Posterior vena cava (tissue), 2 donors: ENCODE results near the gene AP3D1. TPM values are rescaled to one million over a fixed set of nuclear protein-coding genes. Genes with fewer than 3 reads are reported as not detected.
"Not testable (repeated sequence)": the region's sequence is repeated elsewhere in the genome, so short reads cannot be mapped to it uniquely, and the experiment has no call there.

Experiments used
- DNase-seq: peaks from one replicate; pipeline ENCODE4 v3.0.0-alpha.2; 2020; ENCODE audit warnings: low spot score
- intact Hi-C, 2 donors: fragments of 100-400 bp; cut with DNase I; formaldehyde crosslinking; loops; one replicate each; pipeline versions ENCODE4 v1.14.1 to v1.14.2; 2022 to 2023
- long read RNA-seq, 2 donors: library from polyadenylated mRNA; unstranded; transcript quantifications; one replicate each; pipeline ENCODE4 v2.0.0, GENCODE V29; 2020 to 2021
- total RNA-seq, 2 donors: library from RNA; stranded (reverse); fragmentation: NEBNext Ultra II Directional; extraction: Animal tissue kit (Norgen Biotek cat#: 25700); gene quantifications; one replicate each; pipeline ENCODE4 v1.2.1, GENCODE V29; 2021
- donor health status: DM: yes; HTN: yes; CAD: no.
- donor health status: DM: yes; HTN: yes; CAD: no.

The AP3D1 gene
- 10 to 100 TPM; 73.9 to 93.3 TPM for total RNA-seq
- long read RNA-seq, donor 1, transcript AP3D1-206 (6 exons, 3,357 nt), result major isoform, 10 of 76 reads
- long read RNA-seq, donor 1, partial matches to known transcripts, result 48 of 76 reads
- long read RNA-seq, donor 1, other reads (novel, unspliced or antisense), result 16 of 76 reads
- long read RNA-seq, donor 2, transcript AP3D1-206 (6 exons, 3,357 nt), result major isoform, 72 of 196 reads
- long read RNA-seq, donor 2, partial matches to known transcripts, result 105 of 196 reads
- long read RNA-seq, donor 2, other reads (novel, unspliced or antisense), result 15 of 196 reads

- DNase-seq, result peak; percentile 100
- intact Hi-C loops, result loop anchor here (5.0 to 10.0 kb wide), 3 partner anchors 83 to 243 kb away; partner anchors contain the start of genes PLEKHJ1 (in 1 of the 2) and SF3A2 (in 1 of the 2)
Observed at GRCh38 chr19:2151339-2152229, at the start of gene AP3D1. Gene AP3D1 (minus strand): TSS chr19:2151566. CDS start chr19:2151334, 232 bp downstream.

DNA sequence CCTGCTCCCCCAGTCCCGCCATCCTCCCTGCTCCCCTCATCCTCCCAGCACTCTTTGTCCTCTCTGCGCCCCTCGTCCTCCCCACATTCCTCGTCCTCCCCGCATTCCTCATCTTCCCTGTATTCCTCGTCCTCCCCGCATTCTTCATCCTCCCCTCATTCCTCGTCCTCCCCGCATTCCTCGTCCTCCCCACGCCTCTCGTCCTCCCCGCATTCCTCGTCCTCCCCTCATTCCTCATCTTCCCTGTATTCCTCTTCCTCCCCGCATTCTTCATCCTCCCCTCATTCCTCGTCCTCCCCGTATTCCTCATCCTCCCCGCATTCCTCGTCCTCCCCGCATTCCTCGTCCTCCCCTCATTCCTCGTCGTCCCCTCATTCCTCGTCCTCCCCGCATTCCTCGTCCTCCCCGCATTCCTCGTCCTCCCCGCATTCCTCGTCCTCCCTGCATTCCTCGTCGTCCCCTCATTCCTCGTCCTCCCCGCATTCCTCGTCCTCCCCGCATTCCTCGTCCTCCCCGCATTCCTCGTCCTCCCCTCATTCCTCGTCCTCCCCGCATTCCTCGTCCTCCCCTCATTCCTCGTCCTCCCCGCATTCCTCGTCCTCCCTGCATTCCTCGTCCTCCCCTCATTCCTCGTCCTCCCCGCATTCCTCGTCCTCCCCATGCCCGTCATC is 49.4 kb upstream of the AP3D1 start:
- DNase-seq, intact Hi-C loops: not testable (repeated sequence)

DNA sequence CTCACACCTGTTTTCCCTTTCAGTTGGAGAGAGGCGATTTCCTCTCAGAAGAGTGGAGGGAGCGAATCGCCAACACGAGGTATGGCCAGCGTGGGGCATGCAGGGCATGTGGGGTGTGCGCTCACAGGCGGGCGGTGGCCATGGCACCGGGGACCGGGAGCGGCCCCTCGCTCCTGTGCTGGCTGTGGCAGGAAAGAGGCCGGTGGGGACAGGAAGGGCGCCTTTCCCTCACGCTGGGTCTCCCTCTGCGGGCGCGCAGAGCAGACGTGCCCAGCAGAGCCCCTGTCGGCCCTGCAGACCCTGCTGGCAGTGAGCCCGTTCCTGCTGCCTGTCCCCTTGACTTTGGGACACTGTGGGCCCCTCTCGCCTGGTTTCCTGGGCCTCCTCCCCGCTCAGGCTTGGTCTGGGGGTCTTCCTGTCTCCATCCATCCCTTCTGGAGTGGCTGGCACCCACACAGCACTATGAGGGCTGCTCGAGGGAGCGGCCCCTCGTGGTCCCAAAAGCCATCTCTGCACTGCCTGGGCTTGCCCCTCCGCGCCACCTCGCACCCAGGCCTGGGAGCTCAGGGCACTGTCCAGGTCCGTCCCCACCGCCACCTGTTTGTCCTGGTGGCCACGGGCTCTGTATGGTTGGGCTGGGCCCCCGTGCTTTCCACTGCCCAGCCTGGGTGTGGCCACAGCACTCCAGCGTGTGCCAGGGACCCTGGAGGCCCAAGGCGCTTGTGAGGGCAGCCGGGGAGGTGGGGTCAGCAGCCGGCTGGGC is 48.7 kb upstream of the AP3D1 start:
- DNase-seq, result no peak
- intact Hi-C loops, result no loop called here

DNA sequence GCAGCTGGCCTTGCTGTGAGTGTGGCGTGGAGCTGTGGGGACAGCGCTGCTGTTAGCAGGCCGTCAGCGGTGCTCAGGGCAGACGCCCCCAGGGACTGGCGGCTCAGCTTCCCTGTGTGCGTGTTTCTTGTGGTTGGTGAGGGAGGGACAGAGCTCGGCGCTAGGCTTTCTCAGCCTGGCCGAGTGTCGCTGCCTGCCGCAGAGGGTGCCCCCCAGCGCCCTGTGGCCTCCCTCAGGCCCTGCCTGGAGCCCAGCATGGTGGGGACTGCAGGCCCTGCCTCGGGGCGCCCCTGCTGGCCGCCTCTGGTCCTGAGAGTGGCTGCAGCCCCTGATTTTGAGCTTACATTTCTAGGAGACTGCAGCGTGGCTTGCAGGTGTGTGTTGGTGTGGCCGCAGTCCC is 47.8 kb upstream of the AP3D1 start:
- intact Hi-C loops, result no loop called here
- DNase-seq, result no peak

- intact Hi-C loops, result no loop called here
- no peak for DNase-seq
Observed at GRCh38 chr19:2198317-2198716, 47.0 kb upstream of the AP3D1 start.

DNA sequence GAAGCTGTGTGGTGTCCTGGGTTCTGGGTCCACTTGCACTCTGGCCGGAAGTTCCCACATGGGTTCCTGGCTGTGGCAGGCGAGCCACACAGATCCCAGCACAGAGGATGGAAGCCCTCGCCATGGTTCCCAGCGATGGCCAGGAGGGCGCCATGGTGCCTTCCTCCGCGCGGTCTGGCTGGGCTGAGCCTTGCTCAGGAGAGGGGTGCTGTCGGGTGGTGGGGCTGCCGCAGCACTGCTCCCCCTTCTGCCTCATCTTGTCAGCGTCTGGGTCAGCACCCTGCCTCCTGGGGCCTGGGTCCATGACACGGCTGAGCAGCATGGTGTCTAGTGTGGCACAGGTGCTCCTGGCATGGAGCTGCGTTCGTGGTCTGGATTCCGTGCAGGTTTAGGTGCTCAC is 45.9 kb upstream of the AP3D1 start:
- intact Hi-C loops, result no loop called here
- no peak for DNase-seq

DNA sequence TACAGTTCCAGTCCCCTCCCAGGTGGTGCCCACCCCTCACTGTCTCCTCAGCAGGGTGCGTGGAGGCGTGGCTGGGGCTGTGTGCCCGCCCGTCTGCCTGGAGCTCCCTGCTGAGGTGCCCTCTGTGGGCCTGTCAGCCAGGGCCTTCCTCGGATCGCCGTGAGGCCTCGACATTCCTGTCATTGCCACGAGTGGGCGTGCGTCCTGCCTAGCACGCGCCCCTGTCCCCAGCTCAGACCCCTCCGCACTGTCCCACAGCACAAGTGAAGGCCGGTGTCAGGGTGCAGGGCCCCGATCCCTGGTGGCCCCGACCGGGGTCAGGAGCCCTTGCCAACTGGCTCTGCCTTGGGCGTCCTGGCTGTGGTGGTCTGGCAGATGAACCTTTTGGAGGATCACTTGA is 44.5 kb upstream of the AP3D1 start:
- intact Hi-C loops, result no loop called here
- DNase-seq, result no peak

GRCh38 chr19:2195361-2195760 is 44.0 kb upstream of the AP3D1 start:
- intact Hi-C loops, result no loop called here
- DNase-seq, result no peak

GRCh38 chr19:2194513-2195078 is 43.2 kb upstream of the AP3D1 start:
- no peak for DNase-seq
- intact Hi-C loops, result no loop called here

DNA sequence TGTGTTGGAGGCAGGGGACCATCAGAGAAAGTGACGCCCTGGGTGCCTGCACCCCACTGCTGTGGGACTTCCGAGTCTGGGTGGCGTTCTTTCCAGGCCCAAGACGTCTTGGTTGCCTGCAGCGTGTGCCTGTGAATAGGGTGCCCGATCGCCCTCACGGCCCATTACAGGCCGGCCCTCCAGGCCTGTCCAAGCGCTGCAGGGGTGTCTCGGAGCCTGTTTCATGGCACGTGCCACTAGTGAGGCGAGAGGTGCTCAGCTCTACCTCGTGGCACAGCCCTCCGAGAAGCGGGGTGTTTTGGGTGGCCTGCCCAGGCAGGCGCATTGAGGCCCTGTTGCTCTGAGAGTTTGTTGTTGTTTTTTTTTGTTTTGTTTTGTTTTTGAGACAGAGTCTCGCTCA is 42.4 kb upstream of the AP3D1 start:
- intact Hi-C loops, result no loop called here
- no peak for DNase-seq

DNA sequence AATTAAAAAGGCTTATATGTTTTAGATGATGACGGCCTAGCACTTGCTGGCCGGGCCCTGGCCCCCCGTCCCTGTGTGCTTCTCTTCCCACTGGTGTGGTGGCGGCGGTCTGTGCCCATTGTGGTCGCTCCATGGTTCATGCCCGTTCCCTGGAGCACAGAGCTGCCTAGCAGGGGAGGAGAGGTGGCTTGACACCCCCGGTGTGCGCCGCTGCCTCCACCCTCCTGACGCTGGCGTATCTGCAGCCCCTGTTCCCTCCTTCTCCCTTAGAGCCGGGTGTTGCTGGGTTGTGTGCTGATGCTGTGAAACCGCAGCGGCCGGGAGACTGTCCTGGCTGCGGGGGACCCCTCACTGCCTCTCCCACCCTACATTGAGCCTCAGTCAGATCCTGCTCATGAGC is 41.5 kb upstream of the AP3D1 start:
- intact Hi-C loops, result no loop called here
- no peak for DNase-seq

DNA sequence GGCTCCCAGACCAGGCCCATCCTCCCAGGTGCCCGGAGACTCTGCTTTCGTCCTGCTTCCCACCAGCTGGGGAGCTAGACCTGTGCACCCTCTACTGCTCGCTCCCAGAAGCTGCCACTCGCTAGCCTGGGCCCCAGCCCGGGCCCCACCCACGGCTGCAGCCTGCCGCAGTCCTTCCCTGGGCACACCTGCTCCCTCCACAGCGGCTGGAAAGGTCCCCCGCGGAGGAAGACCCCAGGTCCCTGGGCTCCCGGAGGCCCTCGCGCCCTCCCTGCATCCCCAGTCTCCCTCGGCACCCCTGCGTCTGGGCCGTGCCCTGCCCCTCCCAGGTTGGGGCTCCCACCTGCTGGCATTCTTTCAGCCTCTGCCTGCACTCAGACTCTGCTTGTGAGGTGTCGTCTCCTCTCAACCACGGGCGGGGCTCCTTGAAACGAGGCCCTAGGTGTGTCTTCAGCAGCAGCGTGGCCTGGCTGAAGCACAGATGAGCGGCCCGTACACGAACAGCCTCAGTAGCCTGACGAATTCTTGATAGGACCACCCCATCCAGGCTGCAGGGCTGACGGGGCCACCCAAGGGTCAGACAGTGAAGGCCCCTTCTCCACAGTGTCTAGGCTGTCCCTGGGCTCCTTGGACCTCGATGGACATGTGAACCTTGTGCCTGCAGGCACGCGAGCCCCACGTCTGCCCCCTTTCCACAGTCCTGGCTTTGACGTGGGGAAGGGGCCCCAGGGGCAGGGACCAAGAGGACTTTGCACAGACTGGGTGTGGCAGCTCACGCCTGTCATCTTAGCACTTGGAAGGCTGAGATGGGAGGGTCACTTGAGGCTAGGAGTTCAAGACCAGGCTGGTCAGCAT is 40.3 kb upstream of the AP3D1 start:
- intact Hi-C loops, result no loop called here
- DNase-seq, result no peak

- no peak for DNase-seq
- intact Hi-C loops, result no loop called here
Observed at GRCh38 chr19:2190848-2191455, 39.6 kb upstream of the AP3D1 start.

GRCh38 chr19:2189880-2190279 is 38.5 kb upstream of the AP3D1 start:
- no peak for DNase-seq
- intact Hi-C loops, result no loop called here

GRCh38 chr19:2188708-2189385 is 37.5 kb upstream of the AP3D1 start:
- intact Hi-C loops, result no loop called here

GRCh38 chr19:2187159-2187558 is 35.8 kb upstream of the AP3D1 start:
- intact Hi-C loops, result no loop called here
- no peak for DNase-seq

More at GRCh38 chr19:2188708-2189385, 37.5 kb upstream of the AP3D1 start:
- DNase-seq, result no peak
